Measurements from ENCODE around the gene SLC35A5. TPM values are rescaled to one million over a fixed set of nuclear protein-coding genes. Genes with fewer than 3 reads are reported as not detected.

The SLC35A5 gene
- total RNA-seq, 2 donors from 2014 or later = 7.6 to 8.6 TPM

DNA sequence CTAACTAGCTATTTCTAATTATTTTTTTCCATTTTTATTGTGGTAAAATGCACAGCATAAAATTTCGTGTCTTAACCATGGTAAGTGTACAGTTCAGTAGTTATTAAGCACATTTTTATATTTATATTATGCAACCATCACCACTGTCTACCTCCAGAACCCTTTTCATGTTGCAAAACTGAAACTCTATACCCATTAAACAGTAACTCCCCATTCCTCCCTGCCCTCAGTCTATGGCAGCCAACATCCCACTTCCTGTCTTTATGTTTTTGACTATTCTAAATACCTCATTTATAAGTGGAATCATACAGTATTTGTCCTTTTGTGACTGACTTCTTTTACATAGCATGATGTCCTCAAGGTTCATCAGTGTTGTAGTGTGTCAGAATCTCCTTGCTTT is 25.5 kb downstream of the SLC35A5 start:
- Mint-ChIP-seq H3K27ac (no peak overlapping the region), H3K4me1 (peaks cover 9% of the 10 kb centered on the region), H3K27me3 (no peaks in the 10 kb centered on the region), H3K4me3 (no peak overlapping the region), H3K36me3 (ENCODE audit: low read depth) (peaks cover 19% of the 10 kb centered on the region)
- no peaks in the 10 kb centered on the region for H3K9me3 ChIP-seq (ENCODE audit: control insufficient read depth, low read length, poor library complexity, severe bottlenecking)
- ATAC-seq (no peak), DNase-seq (no peak)

DNA sequence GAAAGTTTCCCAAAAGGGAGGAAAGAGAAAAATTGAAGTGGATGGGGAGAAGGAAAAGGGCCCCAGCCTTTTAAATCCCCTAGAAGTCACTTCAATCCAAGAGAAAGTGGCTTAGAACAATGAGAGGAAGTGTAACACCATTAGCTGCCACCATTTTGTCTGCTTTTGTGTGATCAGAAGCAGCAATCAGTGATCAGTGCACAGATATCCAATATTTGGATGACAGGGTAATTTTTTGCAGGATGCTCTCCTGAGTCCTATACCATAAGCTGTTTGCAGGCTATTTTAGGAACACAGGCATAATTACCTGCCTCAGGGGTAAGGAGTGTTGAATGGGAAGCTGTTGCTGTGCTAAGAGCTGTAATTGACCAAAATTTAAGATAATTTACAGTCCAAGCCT is 31.4 kb downstream of the SLC35A5 start:
- no peak for ATAC-seq
- DNase-seq = no peak
- no peaks in the 10 kb centered on the region for H3K9me3 ChIP-seq (ENCODE audit: control insufficient read depth, low read length, poor library complexity, severe bottlenecking)
- Mint-ChIP-seq H3K36me3 (ENCODE audit: low read depth) (peaks cover 12% of the 10 kb centered on the region), H3K4me3 (no peak overlapping the region), H3K27me3 (no peaks in the 10 kb centered on the region), H3K27ac (no peak overlapping the region), H3K4me1 (peaks cover 9% of the 10 kb centered on the region)

DNA sequence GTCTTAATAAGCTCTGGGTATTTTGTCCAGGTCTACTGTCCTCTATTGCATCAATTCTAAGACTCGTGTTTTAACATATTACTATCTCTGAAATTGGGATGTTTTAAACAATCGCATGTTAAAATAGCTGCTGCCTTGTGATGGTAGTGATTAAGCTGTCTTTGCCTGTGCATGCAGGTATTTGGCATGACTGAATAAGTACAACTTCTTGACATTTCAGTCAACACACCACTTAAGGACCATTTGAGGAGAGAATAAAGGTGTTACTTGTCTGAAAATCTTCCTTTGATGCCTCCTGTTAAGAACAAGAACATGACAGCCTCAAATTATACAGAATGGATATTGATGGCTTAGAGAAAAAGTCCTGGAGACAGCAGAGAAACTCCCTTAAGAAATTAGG is 33.0 kb downstream of the SLC35A5 start:
- Mint-ChIP-seq H3K4me1 (peaks cover 11% of the 10 kb centered on the region), H3K36me3 (ENCODE audit: low read depth) (peaks cover 13% of the 10 kb centered on the region), H3K4me3 (no peak overlapping the region), H3K27me3 (no peaks in the 10 kb centered on the region), H3K27ac (no peak overlapping the region)
- DNase-seq = no peak
- no peak for ATAC-seq
- H3K9me3 ChIP-seq (ENCODE audit: control insufficient read depth, low read length, poor library complexity, severe bottlenecking) = no peaks in the 10 kb centered on the region

DNA sequence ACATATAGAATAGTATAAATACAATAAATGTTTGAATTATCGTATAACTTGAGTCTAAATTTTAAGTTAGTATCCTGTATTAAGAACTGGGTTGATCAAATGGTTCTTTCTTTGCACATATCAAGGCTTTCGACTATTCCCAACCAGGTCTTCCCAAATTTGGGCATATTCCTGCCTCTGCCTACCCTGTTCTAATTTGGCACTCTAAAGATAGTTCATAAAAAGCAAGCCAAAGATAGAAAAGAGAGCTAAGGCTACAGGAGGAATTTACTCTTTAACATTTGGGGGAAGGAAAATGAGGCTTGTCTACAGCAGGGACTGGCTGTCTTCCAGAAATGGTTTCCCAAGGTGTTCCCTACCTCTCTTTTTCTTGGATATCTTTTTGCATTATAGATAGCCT is 36.1 kb downstream of the SLC35A5 start:
- ATAC-seq = no peak
- Mint-ChIP-seq H3K27ac (no peak overlapping the region), H3K36me3 (ENCODE audit: low read depth) (peaks cover 4% of the 10 kb centered on the region), H3K27me3 (no peaks in the 10 kb centered on the region), H3K4me1 (peaks cover 9% of the 10 kb centered on the region), H3K4me3 (no peak overlapping the region)
- H3K9me3 ChIP-seq (ENCODE audit: control insufficient read depth, low read length, poor library complexity, severe bottlenecking) = no peaks in the 10 kb centered on the region
- DNase-seq = no peak

DNA sequence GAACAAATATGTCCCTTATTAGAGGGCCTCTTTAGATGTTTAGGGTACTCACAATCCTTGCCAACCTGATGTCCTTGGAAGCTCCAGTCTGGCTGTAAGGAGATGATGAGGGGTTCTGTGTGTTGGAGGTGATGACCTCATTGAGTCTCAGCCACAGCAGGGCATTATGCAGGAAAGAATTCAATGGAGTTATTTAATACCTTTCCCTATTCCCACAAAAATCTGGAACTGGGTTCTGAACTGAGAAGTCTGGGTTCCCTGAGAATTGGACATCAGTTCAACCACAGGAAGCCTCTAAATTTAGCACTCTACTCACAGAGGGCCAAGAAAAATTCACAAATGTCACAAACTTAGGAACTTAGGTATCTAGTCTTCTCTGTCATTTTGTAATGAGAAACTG is 36.9 kb downstream of the SLC35A5 start:
- ATAC-seq (no peak), DNase-seq (no peak)
- Mint-ChIP-seq H3K27me3 (no peaks in the 10 kb centered on the region), H3K36me3 (ENCODE audit: low read depth) (peaks cover 4% of the 10 kb centered on the region), H3K27ac (no peak overlapping the region), H3K4me3 (no peak overlapping the region), H3K4me1 (peaks cover 9% of the 10 kb centered on the region)
- H3K9me3 ChIP-seq (ENCODE audit: control insufficient read depth, low read length, poor library complexity, severe bottlenecking) = no peaks in the 10 kb centered on the region

DNA sequence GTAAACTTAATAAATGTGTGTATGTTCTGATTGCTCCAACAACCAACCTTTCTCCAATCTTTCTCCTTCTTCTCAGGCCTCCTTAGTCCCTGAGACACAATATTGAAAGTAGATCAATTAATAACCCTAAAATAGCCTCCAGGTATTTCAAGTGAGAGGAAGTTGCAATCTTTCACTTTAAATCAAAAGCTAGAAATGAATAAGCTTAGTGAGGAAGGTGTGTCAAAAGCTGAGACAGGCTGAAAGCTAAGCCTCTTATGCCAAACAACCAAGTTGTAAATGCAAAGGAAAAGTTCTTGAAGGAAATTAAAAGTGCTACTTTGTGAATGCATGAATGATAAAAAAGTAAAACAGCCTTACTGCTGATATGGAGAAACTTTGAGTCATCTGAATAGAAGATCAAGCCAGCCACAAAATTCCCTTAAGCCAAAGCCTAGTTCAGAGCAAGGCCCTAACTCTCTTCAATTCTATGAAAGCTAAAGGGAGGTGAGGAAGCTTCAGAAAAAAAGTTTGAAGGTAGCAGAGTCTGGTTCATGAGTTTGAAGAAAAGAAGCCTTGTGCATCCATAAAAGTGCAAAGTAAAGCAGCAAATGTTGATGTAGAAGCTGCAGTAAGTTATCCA is 40.5 kb downstream of the SLC35A5 start:
- H3K4me3 Mint-ChIP-seq = no peak overlapping the region
- H3K4me1 Mint-ChIP-seq = peaks cover 12% of the 10 kb centered on the region
- peaks cover 2% of the 10 kb centered on the region for H3K36me3 Mint-ChIP-seq (ENCODE audit: low read depth)
- no peak for DNase-seq
- no peak overlapping the region for H3K27ac Mint-ChIP-seq
- ATAC-seq = no peak
- H3K9me3 ChIP-seq (ENCODE audit: control insufficient read depth, low read length, poor library complexity, severe bottlenecking) = no peaks in the 10 kb centered on the region
- H3K27me3 Mint-ChIP-seq = peaks cover 4% of the 10 kb centered on the region

DNA sequence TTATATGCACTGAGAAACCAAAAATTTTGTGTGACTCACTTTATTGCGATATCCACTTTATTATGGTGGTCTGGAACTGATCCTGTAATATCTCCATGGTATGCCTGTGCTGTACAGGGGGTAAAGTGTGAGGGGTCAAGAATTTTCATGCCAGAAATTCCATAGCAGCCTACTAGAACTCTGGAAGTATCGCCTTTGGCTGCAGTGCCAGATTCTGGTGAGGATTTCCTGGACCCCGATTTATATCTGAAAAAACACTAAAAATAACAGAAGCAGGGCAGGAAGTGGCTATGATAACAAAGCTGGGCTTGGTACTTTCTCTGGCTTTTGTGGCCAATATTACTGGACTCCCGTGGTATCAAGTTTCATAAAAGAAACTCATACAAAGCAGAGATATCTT is 42.7 kb downstream of the SLC35A5 start:
- no peak overlapping the region for H3K4me3 Mint-ChIP-seq
- no peaks in the 10 kb centered on the region for H3K36me3 Mint-ChIP-seq (ENCODE audit: low read depth)
- peaks cover 10% of the 10 kb centered on the region for H3K4me1 Mint-ChIP-seq
- no peak for ATAC-seq
- H3K9me3 ChIP-seq (ENCODE audit: control insufficient read depth, low read length, poor library complexity, severe bottlenecking) = no peaks in the 10 kb centered on the region
- H3K27me3 Mint-ChIP-seq = peaks cover 15% of the 10 kb centered on the region
- DNase-seq = no peak
- H3K27ac Mint-ChIP-seq = no peak overlapping the region

DNA sequence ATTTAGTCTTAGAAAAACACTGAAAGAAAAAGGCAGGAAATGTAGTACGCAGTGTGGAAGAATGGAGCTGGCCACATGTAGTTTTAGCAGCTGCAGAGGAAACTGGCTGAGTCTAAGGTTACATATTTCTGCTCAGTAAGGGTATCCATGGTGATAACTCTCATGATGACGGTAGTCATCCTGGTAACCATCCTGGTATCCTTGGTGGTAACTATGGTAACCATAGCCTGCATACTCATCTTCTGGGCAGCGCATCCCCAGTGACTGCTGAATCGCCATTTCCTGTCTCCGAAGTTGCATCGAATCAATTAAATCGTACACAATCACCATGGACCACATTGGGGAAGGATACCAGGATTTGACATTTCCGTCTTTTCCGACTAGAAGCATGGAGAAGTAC is 43.4 kb downstream of the SLC35A5 start:
- peaks cover 22% of the 10 kb centered on the region for H3K27me3 Mint-ChIP-seq
- H3K36me3 Mint-ChIP-seq (ENCODE audit: low read depth) = peaks cover 1% of the 10 kb centered on the region
- no peak overlapping the region for H3K27ac Mint-ChIP-seq
- peaks cover 11% of the 10 kb centered on the region for H3K4me1 Mint-ChIP-seq
- DNase-seq (no peak), ATAC-seq (no peak)
- no peak overlapping the region for H3K4me3 Mint-ChIP-seq
- H3K9me3 ChIP-seq (ENCODE audit: control insufficient read depth, low read length, poor library complexity, severe bottlenecking) = no peaks in the 10 kb centered on the region

DNA sequence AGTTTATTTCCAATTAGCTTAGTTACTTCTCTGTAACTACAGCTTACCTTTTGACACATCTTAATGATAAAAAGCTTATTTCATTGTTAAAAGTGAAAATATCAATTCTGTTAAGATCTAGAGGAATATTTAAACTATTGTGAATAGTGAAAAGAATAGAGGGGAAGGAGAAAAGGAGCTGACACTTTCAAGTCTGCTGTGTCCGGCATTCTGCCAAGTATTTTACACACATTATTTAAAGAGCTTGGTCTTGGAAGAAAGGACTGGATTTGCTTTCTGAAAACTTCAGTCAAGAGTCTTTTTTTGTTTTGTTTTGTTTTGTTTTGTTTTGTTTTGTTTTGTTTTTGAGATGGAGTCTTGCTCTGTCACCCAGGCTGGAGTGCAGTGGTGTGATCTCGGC is 44.3 kb downstream of the SLC35A5 start:
- peaks cover 2% of the 10 kb centered on the region for H3K36me3 Mint-ChIP-seq (ENCODE audit: low read depth)
- H3K4me3 Mint-ChIP-seq = no peak overlapping the region
- ATAC-seq (no peak), DNase-seq (no peak)
- H3K4me1 Mint-ChIP-seq = peaks cover 10% of the 10 kb centered on the region
- H3K27ac Mint-ChIP-seq = no peak overlapping the region
- no peaks in the 10 kb centered on the region for H3K9me3 ChIP-seq (ENCODE audit: control insufficient read depth, low read length, poor library complexity, severe bottlenecking)
- peaks cover 25% of the 10 kb centered on the region for H3K27me3 Mint-ChIP-seq

DNA sequence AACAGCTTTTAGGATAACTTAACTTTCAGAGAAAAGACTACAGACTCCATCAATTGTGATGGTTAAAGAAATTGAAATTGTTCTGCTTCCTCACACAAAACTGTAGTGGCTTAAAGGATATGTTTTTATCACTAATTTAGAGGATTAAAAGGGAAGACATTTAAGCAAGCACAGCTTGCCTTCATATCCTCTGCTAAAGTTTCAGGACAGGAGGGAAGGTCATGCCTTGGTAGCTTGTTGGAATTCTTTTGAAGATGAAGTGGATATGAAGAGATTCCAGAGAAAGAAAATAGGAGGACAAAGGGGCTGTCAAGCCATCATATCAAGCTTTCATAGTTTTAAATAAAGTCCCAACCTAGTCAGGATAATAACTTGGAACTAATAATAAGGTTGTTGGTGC is 46.0 kb downstream of the SLC35A5 start:
- no peak overlapping the region for H3K4me3 Mint-ChIP-seq
- peaks cover 31% of the 10 kb centered on the region for H3K27me3 Mint-ChIP-seq
- ATAC-seq = no peak
- H3K36me3 Mint-ChIP-seq (ENCODE audit: low read depth) = peaks cover 2% of the 10 kb centered on the region
- no peaks in the 10 kb centered on the region for H3K9me3 ChIP-seq (ENCODE audit: control insufficient read depth, low read length, poor library complexity, severe bottlenecking)
- H3K4me1 Mint-ChIP-seq = peaks cover 5% of the 10 kb centered on the region
- no peak overlapping the region for H3K27ac Mint-ChIP-seq
- no peak for DNase-seq

DNA sequence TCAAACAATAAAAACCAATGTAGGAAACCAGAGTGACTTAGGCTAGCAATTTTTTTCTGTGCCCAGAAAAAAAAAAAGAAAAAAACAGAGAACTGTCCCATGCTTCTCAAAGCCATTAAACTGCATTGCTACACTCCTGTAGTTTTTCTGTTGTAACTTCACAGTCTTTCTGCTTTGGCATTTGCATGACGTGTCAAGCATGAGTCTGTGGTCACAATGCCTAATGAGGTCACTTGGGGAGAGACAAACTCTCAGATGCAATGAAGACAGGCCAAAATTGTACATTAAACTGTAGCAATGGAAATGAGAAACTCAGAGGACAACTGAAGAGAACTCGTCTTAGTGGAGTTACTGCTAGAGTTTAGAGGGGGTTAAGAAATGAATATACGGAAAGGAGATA is 48.3 kb downstream of the SLC35A5 start:
- ATAC-seq (no peak), DNase-seq (no peak)
- Mint-ChIP-seq H3K4me1 (peaks cover 2% of the 10 kb centered on the region), H3K36me3 (ENCODE audit: low read depth) (peaks cover 2% of the 10 kb centered on the region), H3K27me3 (peaks cover 37% of the 10 kb centered on the region), H3K4me3 (no peak overlapping the region), H3K27ac (no peak overlapping the region)
- H3K9me3 ChIP-seq (ENCODE audit: control insufficient read depth, low read length, poor library complexity, severe bottlenecking) = no peaks in the 10 kb centered on the region

DNA sequence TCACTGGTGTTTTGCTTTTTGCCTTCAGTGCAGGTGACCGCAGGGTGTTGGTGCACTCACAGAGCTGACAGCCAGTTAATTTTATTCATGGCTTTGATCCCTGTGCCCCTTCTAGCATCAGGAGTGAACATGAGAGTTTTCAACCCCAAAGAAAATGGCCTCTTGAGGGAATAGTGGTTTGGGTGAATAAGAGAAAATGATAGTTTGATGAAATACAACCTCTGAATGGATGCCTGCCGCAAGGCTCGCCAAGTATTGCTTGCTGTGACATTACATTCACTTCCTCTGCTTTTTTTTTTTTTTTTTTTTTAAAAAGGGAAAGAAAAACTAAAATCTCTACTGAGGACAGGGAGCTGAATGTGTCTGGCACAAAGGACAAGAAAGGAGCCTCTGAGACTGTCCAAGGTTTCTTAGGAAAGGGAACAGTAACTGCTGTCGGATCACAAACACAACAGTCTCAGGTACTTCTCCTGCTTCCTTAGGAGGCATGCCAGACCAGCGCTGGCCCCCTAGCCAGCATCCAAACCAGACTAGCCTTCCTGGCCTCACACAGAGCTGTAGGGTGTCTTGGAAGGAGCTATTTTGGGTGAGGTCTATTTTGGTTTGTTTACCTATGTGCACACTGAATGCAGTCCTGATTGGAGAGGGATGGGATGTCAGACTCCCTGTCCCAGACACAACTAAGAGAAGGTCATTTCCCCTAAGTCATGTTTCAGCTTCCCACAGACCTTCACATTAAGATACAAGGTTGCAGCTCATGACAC is 50.1 kb downstream of the SLC35A5 start:
- Mint-ChIP-seq H3K27me3 (peaks cover 39% of the 10 kb centered on the region), H3K4me1 (peaks cover 5% of the 10 kb centered on the region), H3K36me3 (ENCODE audit: low read depth) (peaks cover 2% of the 10 kb centered on the region), H3K4me3 (no peak overlapping the region), H3K27ac (no peak overlapping the region)
- ATAC-seq (no peak), DNase-seq (no peak)
- no peaks in the 10 kb centered on the region for H3K9me3 ChIP-seq (ENCODE audit: control insufficient read depth, low read length, poor library complexity, severe bottlenecking)

DNA sequence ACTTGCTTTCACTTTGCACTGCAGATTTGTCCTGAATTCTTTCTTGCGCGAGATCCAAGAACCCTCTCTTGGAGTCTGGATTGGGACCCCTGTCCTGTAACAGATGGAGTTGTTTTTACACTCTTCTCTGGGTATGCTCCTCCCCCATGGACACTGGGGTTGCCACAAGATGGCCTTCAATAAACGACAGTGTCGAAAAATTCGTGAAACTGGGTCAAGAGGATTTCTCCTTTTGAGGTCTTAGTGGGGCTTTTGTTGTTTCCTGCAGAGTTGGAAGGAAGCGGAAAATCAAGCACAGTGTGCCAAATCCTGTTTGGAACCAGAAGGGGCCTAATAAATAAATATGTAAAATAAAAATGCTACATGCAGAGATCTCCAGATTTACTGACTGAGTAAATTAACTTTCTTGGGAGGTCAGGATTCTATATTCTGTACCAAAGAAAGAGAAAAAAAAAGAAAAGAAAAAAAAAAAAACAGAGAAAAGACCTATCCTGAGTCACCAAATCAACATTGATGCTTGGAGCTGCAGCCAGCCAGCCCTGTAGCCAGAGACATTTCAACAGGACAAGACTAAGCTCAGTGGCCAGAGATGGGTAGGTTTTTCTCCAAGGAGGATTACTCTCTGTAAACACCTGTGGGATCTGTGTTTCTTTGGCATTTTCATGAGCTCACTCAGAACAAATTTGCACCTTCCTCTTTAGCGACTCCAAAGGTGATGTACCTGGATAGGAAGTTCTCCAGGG is 54.3 kb downstream of the SLC35A5 start:
- H3K36me3 Mint-ChIP-seq (ENCODE audit: low read depth) = no peaks in the 10 kb centered on the region
- DNase-seq (no peak), ATAC-seq (no peak)
- H3K4me1 Mint-ChIP-seq = peaks cover 2% of the 10 kb centered on the region
- H3K27ac Mint-ChIP-seq = no peak overlapping the region
- peaks cover 14% of the 10 kb centered on the region for H3K27me3 Mint-ChIP-seq
- H3K4me3 Mint-ChIP-seq = no peak overlapping the region
- H3K9me3 ChIP-seq (ENCODE audit: control insufficient read depth, low read length, poor library complexity, severe bottlenecking) = no peaks in the 10 kb centered on the region

All from T-helper 17 cell (primary cell).